NCI-H226 (cell line): ENCODE data around the gene KCNMB1.
"Not testable (repeated sequence)": the region's sequence is repeated elsewhere in the genome, so short reads cannot be mapped to it uniquely, and the experiment has no call there.

Experiments
- DNase-seq: peaks from one replicate; pipeline ENCODE4 v3.0.0-alpha.2; 2015

KCNMB1 gene

DNA sequence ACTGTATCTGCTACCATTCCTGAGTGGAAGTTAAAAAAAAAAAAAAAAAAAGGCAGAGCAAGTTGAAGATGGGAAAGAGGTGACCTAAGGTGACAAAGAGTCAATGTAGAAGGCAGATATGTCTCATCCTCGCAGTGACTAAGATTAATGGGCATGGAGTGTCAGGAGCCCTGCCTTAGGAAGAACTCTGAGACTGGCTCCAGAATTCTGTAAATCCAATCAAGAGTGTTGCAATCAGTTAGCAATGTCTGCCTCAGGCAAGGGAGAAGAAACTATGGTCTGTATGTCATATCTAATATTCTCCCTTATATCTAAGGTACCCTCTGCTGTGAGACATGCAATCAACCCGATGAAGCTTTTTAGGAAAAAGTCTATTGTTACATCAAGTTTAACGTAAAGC is 24.7 kb upstream of the KCNMB1 start:
- no peak for DNase-seq

GRCh38 chr5:170411100-170411499 is 21.9 kb upstream of the KCNMB1 start:
- no peak for DNase-seq

DNA sequence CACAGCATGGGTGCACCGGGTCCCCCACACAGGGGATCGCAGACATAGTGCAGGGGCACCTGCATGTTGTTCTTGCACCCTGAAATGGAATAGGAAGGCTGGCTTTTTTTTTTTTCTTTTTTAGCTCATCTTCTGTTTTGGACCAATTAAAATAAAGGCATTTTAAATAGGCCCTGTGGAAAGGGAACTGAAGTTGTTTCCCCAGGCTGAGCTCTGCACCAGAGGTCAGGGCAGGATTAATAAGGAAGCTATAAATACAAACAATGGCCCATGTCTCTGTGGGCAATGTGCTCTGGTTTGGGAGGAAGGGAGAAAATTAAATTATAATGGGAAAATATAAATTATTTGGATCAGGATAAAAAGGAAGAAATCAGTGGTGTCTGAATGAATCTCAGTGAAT is 21.2 kb upstream of the KCNMB1 start:
- no peak for DNase-seq

DNA sequence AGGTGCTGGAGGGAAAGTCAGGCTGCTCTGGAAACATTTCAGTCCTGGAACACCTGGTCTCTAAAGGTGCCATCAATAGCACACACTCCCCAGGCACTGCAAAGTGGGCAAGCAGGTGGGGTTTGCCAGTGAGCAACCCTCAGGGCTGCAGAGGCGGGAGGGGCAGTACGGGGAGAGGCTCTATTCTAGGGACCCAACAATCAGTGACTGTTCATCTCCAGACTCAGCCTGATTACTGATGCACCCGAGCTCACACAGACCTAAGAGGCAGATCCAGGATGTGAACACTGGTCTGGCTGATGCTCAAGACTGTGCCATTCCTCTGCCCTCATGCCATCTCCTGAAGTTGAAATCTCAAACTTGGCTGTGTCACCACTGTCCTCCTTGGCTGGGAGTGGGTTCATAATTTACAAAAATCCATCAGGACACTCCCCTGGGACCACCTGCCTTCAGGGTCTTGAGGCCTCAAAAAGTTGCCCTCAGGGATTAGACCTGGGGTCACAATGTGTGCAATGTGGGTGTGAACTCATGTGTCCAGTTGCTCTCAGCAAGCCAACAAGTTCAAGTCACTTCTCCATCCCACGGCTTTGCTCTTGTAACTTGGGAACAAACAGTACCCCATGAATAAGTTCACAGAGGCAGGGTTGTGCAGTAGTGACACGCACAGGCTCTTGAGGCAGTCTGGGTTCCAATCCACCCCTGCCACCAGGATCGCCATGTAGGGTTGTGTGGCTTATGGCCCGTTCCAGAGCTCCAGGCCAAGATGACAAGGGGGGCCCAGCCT is 19.9 kb upstream of the KCNMB1 start:
- no peak for DNase-seq

GRCh38 chr5:170408226-170408625 is 19.1 kb upstream of the KCNMB1 start:
- no peak for DNase-seq

DNA sequence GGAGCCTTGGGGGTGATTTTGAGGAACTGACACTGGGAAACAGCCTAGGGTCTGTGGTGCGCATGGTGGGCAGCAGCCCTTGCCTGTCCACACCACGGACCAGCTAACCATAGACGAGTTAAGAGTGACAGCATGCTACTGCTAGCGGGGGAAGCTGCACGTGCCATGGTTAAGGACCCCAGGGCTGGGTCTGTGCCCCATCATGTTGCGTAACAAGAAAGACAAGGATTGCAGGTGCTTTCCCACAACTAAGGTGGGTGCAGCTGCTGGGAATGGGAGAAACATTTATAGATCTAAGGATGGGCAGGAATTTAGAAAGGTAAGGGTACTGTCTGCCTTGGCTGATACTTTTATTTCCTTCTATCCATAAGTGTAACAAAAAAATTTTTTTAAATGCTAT is 17.9 kb upstream of the KCNMB1 start:
- DNase-seq: no peak

GRCh38 chr5:170405817-170406216 is 16.6 kb upstream of the KCNMB1 start:
- DNase-seq: no peak

DNA sequence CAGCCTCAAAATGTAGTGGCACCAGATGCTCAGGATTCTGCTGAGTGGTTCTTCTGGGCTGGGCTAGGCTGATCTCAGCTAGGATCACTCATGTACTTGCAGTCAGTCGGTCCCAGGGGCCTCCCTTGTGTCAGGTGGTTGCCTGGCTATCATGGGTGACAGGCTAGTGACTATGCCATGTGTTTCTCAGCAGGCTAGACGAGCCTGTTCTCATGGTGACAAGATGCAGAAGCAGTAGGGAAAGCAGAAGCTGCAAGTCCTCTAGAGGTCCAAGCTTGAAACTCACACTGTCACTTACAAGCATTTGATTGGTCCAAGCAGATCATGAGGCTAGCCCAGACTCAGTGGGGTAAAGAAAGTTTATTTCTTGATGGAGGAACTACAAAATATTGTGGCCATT is 15.2 kb upstream of the KCNMB1 start:
- no peak for DNase-seq

- no peak for DNase-seq
Observed at GRCh38 chr5:170403675-170404074, 14.5 kb upstream of the KCNMB1 start.

- no peak for DNase-seq
Observed at GRCh38 chr5:170402508-170402907, 13.3 kb upstream of the KCNMB1 start.

DNA sequence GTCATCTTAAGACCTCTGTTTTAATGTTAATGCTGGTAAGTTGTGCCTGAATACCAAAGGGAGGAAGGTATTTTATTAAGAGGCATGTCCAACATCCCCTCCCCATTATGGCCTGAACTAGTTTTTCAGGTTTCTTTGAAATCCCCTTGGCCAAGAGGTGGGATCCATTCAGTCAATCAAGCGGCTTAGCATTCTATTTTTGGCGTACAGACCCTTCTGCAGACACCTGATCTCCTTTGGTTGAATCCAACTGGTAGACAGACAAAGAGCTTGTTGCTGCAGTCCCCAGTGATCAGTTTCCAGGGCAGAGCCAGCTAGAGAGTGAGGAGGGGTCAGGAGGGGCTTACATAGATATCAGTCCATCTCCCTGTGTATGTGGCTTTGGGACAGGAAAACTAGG is 7.9 kb upstream of the KCNMB1 start:
- DNase-seq: no peak

DNA sequence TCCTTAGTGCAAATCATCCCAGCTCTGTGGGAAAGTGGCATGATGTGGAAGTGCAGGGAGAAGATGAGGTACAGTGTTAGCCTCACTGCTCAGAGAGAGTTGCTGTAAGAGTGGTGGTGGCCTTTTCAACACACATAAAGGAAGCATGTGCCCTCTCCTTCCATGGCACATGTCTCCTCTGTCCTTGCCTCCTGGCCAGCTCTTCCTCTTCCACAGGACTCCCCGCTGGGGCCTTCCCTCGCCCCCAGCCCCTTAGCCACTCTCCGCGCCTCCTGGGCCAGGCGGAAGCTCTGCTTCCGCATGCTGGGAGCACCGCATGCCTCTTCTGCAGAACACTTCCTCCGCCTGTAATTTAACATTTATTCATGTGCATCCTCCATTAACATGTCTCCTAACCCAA is 4.8 kb upstream of the KCNMB1 start:
- no peak for DNase-seq

DNA sequence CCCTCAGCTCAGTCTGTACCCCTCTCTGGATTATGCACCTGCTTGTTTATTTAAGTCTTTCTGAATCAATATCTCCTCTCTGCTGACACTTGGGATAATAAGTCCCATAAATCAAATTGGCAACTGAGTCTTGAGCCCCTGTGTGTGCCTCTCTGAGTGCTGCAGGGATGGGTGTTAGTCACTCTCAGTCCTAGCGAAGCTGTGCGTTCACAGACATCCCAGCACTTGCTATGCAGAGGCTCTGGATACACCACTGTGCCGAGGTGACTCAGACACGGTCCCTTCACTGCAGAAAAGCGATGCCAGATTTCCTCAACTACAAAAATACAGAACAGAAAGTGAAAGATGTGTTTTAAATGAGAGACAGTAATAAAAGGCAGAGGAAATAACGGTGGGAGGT is 4.1 kb upstream of the KCNMB1 start:
- no peak for DNase-seq

DNA sequence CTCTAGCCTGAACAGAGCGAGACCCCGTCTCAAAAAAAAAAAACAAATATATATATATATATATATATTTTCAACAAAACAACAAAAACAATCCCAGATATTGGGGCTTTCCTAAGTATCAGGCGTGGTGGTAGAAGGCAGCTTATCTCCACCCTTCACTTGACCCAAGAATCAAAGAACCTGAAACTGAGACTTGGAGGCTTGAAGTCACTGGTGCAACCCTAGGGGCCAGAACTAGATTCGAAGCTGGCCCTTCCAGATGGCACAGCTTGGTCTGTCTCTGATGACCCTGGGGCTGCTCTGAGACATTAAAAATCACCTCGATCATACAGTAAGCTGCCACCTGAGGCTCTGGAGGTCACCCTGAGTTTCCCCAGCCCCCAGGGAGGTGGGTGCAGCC is 1.3 kb upstream of the KCNMB1 start:
- no peak for DNase-seq

DNA sequence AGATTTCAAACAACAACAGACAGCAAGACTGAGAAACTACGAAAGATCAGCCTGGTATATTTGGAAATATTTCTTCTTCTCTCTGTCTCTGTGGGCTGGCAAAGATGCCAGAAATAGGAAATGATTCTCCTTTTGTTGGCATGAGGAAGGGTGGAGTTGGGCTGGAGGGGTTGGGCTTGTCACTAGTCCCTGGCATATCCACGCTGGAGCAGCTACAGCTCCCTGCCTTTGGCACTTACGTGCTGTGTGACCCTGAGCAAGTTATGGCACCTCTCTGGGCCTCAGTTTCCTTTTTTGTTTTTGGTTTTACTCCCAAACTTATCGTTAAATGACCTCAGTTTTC is 354 bp upstream of the KCNMB1 start:
- no peak for DNase-seq

DNA sequence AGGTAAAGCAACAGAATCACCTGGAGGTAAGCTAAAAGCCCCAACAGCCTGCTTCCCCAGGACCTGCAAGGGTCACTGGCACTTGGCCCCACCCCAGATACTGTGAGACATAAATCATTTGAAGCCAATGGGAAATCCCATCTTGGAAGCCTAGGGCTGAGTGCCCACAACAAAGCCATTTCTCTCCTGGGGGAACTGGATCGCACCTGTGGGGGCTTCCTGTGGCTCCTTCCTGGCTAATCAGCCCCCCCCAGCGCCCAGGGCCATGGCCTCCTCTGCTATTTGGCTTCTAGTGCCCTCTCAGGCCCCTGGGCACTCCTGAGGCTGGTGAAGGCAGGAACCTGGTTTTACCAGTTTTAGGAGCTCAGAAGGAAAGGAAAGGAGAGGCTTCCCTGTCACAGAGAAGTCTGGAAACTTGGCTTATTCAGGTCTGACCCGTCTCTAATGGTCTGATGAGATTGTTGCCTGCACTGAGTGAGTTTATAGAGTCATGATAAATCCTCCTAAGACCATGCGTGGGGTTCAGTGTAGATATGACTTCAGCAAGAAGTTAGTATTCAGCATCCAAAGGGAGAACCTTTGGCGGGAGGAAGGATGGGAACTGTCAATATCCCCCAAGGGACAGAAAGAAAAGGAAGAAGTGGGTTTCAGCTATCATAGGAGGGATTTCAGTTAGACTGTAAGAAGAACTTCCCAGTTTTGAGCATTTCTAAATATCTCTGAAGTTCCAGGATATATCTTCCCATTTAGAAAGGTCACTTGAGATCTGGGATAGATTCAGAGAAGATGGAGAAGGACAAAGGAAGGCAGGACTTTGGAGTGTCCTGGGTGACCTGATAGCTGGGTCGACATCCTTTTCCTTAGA is 1.2 kb downstream of the KCNMB1 start:
- no peak for DNase-seq

GRCh38 chr5:170386743-170387395 is 2.3 kb downstream of the KCNMB1 start:
- no peak for DNase-seq

DNA sequence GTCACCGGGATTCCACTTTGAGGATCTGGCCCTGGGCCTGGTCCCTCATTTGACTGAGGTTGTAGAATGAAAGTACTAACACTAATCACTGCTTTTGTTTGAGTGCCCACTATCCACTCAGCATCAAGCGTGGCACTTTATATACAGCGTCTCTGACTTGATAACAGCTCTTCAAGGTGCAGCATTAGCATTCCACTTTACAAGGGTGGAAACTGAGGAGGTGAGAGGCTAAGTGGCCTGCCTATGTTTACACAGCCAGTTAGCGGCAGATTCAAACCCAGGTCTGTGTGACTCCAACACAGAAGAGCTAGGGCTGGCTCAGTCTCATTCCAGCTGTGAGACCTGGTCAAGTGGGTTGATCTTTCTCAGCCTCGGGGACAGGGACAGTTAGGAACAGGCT is 5.9 kb downstream of the KCNMB1 start:
- no peak for DNase-seq

DNA sequence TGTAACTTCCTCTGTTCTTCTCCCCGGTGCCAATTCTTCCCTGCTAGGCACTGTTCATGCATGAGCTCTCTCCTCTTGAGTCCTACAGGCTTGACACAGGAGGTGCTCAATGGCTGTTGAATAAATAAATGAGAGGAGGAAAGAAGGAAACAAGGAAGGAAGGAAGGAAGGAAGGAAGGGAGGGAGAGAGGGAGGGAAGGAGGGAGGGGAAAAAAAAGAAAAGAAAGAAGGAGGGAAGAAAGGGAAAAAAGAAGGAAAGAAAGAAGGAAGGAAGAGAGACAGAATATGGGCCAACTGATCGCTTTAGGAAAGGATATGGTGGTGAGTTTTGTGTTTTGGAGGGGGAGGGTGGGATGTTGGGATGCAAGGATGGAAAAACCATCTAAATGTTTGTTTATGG is 6.4 kb downstream of the KCNMB1 start:
- DNase-seq: no peak

DNA sequence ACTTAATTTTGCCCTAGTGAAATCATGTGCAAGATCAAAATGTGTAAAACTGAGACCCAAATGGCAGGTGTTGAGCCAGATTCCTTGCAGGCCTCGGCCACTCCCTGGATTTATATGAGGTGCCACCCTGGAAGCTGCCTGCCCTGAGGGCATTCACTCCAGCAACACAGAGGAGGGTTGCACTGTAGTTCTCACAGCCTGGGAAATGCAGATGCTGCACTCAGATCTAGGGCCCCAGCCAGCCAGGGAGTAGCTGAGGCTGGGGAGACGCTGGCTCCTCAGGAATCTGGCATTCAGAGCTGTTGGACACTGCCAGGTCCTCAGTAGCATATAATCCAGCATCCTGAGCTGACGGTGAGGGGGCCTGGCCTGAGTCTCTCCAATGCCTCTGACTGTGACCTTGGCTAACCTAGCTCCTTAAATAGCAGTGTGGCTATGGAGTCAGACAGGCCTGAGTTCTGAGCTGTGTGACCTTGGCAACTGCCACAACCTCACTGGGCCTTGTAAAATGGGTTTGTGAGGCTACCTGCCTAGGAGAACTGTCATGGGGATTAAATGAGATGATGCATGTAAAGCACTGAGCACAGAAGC is 8.7 kb downstream of the KCNMB1 start:
- no peak for DNase-seq

DNA sequence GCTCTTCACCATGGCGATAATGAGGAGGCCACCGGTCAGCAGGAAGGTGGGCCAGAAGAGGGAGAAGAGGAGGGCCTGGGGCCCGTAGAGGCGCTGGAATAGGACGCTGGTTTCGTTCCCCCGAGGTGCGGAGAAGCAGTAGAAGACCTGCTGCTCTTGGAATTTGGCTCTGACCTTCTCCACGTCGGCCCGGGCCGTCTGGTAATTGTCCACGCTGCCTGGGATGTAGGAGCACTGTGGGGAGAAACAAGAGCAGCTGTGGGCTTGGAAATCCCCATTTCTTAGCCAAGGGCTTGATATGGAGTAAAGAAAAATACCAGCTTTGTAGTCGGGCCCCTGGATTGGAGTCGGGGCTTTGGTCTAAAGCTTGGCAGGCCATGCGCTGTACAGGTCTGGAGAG is 10.4 kb downstream of the KCNMB1 start:
- no peak for DNase-seq

DNA sequence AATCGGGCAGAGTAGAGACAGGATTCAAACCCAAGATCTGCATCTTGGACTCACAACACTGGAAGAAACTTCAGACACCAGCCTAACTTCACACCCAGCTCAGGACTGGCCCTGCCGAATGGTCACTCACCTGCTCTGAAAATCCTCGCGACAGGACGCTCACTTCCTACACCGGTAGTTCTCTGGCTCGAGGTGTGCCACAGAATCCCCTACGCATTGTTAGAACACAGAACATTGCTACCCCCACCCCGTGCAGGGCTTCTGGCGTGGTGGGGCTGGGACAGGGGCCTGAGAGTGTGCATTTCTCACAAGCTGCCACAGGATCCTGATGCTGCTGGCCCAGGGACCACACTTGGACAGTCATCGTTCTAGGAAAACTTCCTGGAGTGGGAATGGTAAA is 12.1 kb downstream of the KCNMB1 start:
- DNase-seq: no peak

DNA sequence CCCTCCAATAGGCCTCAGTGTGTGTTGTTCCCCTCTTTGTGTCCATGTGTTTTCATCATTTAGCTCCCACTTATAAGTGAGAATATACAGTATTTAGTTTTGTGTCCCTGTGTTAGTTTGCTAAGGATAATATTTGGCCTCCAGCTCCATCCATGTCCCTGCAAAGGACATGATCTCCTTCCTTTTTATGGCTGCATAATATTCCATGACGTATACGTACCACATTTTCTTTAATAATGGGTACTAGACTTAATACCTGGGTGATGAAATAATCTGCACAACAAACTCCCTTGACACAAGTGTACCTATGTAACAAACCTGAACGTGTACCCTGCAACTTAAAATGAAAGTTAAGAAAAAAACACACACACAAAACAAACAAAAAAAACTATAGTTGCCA is 12.6 kb downstream of the KCNMB1 start:
- DNase-seq: not testable (repeated sequence)

GRCh38 chr5:170375283-170375682 is 13.9 kb downstream of the KCNMB1 start:
- DNase-seq: no peak
